NCI-H2081 treated with DMSO at 0.1 percent for 48 hours (cell line): Measurements from ENCODE around the gene YAF2.
"Not testable (repeated sequence)": the region's sequence is repeated elsewhere in the genome, so short reads cannot be mapped to it uniquely, and the experiment has no call there.

Source experiments
- DNase-seq: peaks from one replicate; lab custom pipeline; 2025; lab: John Stamatoyannopoulos, UW

Gene YAF2

GRCh38 chr12:42196723-42197603, 41.1 kb downstream of the YAF2 start:
- no peak for DNase-seq

- no peak for DNase-seq
Measured at GRCh38 chr12:42192686-42193085, 45.4 kb downstream of the YAF2 start.

GRCh38 chr12:42192258-42192657, 45.8 kb downstream of the YAF2 start:
- no peak for DNase-seq

- DNase-seq, result no peak
Measured at GRCh38 chr12:42190376-42190775, 47.7 kb downstream of the YAF2 start.

- DNase-seq, result not testable (repeated sequence)
Measured at GRCh38 chr12:42188275-42188674, 49.8 kb downstream of the YAF2 start.

- DNase-seq, result no peak
Measured at GRCh38 chr12:42187799-42188198, 50.2 kb downstream of the YAF2 start.

- DNase-seq, result no peak
Measured at GRCh38 chr12:42186793-42187192, 51.3 kb downstream of the YAF2 start.

- no peak for DNase-seq
Measured at GRCh38 chr12:42182394-42182793, 55.7 kb downstream of the YAF2 start.

- DNase-seq, result no peak
Measured at GRCh38 chr12:42180990-42181596, 57.0 kb downstream of the YAF2 start.

- DNase-seq, result no peak
Measured at GRCh38 chr12:42178101-42178500, 59.9 kb downstream of the YAF2 start.

- no peak for DNase-seq
Measured at GRCh38 chr12:42174978-42175377, 63.1 kb downstream of the YAF2 start.

- DNase-seq, result no peak
Measured at GRCh38 chr12:42173961-42174521, 64.0 kb downstream of the YAF2 start.

- no peak for DNase-seq
Measured at GRCh38 chr12:42172441-42173210, 65.4 kb downstream of the YAF2 start.

- no peak for DNase-seq
Measured at GRCh38 chr12:42167711-42168110, 70.3 kb downstream of the YAF2 start.

GRCh38 chr12:42166501-42166900, 71.5 kb downstream of the YAF2 start:
- DNase-seq, result no peak

GRCh38 chr12:42163913-42164312, 74.1 kb downstream of the YAF2 start:
- no peak for DNase-seq

- no peak for DNase-seq
Measured at GRCh38 chr12:42162965-42163364, 75.1 kb downstream of the YAF2 start.

GRCh38 chr12:42162193-42162592, 75.9 kb downstream of the YAF2 start:
- DNase-seq, result no peak

GRCh38 chr12:42161529-42161928, 76.5 kb downstream of the YAF2 start:
- DNase-seq, result no peak

GRCh38 chr12:42156232-42156631, 81.8 kb downstream of the YAF2 start:
- no peak for DNase-seq

GRCh38 chr12:42145552-42146215, 92.4 kb downstream of the YAF2 start:
- no peak for DNase-seq

GRCh38 chr12:42145197-42145549, 92.9 kb downstream of the YAF2 start:
- DNase-seq, result no peak
